Fibroblast of villous mesenchyme (primary cell): ENCODE results near the gene FAF1. TPM values are rescaled to one million over a fixed set of nuclear protein-coding genes. Genes with fewer than 3 reads are reported as not detected.

Experiments used
- DNase-seq: peaks from one replicate; pipeline ENCODE4 v3.0.0-alpha.2; 2010; ENCODE audit warnings: low read depth
- H3K4me3 ChIP-seq: 2 replicates; pipeline ENCODE4 v1.5.1; 2011; ENCODE audit warnings: low read depth, mild to moderate bottlenecking, low read length
- total RNA-seq: library from RNA; depleted of rRNA; stranded (reverse); fragments of >200 nt; gene quantifications from 2 replicates; pipeline ENCODE4 v1.2.3, GENCODE V29; 2012
- TF ChIP-seq, protein P1 (sequence below): IDR thresholded peaks from 2 replicates; pipeline ENCODE4 v1.5.1; 2012; ENCODE audit warnings: low read depth, mild to moderate bottlenecking, low read length; ENCODE audit not compliant: insufficient read depth

Gene FAF1
- total RNA-seq, 1 donor: 55.7 TPM

DNA sequence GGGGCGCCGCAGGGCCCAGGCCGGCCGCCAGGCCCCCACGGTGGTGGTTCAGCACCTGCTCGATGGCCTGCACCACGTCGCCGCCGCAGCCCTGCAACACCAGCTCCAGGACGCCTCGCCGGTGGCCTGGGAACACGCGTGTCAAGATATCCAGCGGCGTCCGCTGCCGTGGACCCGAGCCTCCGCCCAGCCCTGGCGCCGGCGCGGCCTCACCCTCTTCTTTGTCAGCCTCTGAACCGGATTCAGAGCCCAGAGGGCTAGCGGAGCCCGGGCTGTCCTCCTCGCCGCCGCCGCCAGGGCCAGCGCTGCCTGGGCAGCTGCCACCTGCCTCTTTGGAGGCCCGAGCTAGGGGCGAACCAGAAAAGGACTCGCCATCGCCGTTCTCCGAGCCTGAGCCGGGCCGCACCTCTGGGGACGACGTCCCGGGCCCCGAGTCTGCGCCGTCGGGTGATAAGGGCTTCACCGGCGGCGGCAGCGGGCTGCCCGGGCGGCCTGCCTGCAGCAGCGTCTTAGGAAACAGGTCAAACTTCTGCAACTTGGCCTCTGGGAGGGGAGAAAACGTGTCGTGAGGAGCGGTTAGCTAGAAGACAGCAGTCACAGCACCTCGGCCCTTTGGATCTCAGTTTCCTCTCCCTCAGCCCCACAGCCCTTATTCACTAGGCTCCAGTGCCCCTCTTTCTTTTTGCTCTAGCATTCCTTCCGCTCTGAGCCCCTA, 540.7 kb downstream of the FAF1 start:
- DNase-seq: no peak
- TF ChIP-seq, protein P1, sequence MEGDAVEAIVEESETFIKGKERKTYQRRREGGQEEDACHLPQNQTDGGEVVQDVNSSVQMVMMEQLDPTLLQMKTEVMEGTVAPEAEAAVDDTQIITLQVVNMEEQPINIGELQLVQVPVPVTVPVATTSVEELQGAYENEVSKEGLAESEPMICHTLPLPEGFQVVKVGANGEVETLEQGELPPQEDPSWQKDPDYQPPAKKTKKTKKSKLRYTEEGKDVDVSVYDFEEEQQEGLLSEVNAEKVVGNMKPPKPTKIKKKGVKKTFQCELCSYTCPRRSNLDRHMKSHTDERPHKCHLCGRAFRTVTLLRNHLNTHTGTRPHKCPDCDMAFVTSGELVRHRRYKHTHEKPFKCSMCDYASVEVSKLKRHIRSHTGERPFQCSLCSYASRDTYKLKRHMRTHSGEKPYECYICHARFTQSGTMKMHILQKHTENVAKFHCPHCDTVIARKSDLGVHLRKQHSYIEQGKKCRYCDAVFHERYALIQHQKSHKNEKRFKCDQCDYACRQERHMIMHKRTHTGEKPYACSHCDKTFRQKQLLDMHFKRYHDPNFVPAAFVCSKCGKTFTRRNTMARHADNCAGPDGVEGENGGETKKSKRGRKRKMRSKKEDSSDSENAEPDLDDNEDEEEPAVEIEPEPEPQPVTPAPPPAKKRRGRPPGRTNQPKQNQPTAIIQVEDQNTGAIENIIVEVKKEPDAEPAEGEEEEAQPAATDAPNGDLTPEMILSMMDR: no peak
- no peak overlapping the region for H3K4me3 ChIP-seq

DNA sequence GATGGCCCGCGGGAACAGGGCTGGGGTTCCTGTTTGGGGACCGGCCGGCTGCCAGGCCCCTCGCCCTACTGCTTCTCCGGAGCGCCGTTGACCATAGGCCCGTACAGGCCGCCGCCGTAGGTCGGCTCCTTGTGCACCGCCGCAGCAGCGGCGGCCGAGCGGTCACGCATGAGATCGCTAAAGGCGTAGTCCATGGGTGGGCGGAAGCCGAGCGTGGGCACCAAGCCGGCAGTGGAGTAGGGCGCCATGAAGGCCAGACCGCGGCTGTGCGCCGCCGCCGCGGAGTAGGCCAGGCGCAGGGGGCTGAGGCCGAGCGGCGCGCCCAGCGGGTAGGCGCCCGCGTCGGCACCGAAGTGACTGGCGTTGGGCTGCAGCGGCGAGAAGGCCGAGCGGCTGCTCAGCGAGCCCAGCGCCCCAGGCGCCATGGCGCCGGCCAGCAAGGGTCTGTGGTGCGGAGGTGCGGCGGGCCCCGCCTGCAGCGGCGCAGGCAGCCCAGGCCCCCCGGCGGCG, 541.4 kb downstream of the FAF1 start:
- no peak for DNase-seq
- TF ChIP-seq, protein P1: no peak
- H3K4me3 ChIP-seq: peak overlapping the region; percentile 21

DNA sequence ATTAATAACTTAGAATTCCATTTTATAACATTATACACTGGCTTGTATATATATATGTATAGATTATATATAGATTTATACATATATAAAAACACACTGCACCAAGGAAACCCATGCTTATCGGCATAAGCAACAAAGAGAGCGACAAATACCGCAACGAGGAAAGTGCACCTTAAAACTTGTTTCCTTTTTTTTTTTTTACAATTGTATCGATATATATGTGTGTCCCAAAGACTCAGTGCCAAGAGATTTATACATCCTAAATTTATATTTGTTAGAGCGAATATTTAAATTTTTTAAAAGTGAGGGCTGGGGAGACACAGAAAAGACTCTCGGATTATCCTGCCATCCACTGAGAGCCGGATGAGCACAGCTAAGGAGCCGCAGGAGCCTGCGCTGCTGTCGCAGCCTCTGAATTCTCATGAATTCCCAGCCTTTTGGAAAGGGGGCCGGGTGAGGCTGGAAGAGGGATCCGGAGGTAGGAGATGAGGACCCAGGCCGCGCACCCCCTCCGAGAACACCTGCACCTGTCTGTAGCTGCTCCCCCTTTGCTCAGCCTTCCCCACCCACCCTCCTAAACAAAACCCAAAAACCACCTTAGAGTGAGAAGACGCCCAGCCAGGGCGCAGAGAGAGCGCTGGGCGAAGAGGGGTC, 542.0 kb downstream of the FAF1 start:
- DNase-seq: no peak
- TF ChIP-seq, protein P1: no peak
- H3K4me3 ChIP-seq: no peak overlapping the region

DNA sequence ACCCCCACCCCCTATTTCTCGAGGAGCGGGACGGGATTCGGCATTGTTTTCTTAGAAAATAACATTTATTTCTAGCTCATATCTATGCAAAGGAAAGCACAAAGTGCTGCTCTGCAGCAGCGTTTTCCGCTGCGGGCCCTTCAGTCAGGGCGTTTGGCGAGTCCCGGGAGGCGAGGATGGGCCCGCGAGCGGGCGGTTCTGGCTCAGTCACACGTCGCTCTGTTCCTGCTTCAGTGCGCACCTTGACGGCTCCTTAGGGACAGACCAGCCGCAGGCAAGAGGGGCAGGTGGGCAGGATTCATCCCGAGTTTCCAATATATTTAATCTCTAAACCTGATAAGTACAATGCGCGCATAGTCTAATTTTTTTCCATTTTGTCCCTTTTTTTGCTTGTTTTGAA, 542.6 kb downstream of the FAF1 start:
- H3K4me3 ChIP-seq: no peak overlapping the region
- DNase-seq: no peak
- TF ChIP-seq, protein P1: no peak

DNA sequence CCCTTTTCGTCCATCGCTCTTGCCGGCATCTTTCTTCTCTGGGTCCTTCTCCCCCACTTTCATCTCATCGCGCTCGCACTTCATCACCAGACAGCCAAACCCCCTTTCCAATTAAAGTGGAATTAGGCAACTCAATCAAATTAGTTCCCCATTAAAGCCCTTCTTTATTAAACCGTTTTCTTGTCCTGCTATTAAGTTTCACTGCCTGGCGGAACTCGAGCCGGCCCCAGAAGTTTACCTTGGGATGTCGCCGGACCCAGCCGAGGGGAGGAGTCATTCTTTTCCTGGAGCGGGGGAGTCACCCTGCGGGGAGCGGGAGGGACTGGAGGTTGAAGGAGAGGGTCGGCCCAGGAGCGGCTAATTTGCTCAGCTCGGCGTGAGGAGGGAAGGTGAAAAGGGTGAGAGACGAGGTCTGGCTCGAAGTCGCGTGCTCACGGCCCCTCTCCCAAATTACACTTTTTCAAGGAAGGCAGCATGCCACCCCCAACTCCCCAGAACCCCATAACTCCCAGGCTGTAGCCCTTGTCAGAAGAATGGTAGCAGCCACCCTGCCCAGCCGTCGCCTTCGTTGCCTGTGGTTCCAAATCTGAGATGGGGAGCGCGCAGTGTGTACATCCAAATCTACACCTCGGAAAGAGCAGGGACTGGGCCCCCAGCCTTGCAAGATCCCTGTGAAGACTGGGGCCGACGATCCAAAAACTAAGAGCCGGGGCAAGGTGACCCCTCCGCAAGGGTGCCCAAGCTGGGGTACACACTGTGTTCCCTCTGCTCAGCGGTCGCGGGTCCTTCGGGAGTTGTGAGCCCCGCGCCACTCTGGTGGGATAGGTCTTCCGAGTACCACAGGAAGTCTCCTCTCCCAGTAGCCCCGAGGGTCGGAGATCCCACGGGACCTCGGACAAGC, 543.3 kb downstream of the FAF1 start:
- H3K4me3 ChIP-seq: no peak overlapping the region
- TF ChIP-seq, protein P1: no peak
- DNase-seq: no peak

DNA sequence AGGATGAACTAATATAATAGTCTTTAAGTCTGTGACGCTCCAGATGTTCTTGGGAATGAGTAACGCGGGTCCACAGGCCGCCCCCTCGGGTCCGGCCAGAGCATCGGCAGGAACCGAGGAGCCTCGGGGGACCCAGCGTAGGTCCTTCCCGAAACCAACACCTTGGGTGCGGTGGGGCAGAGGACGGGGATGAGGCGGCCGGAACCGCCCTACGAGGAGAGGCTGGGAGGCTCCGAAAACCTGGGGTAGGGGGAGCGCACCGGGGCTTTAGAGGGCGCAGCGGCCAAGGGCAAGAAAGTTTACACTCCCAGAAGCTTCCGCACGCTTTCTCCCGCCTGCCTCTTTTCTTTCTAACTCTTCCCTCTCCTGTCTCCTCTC, 543.9 kb downstream of the FAF1 start:
- TF ChIP-seq, protein P1: no peak
- no peak for DNase-seq
- no peak overlapping the region for H3K4me3 ChIP-seq
